Endothelial cell of umbilical vein (primary cell): Measurements from ENCODE around the gene TMEM18. TPM values are rescaled to one million over a fixed set of nuclear protein-coding genes. Genes with fewer than 3 reads are reported as not detected.
"Not testable (repeated sequence)": the region's sequence is repeated elsewhere in the genome, so short reads cannot be mapped to it uniquely, and the experiment has no call there.

Experiments used
- BruUV-seq: library from RNA; stranded (reverse); fragments of 400-500 nt; replicated peaks from 2 replicates; lab custom pipeline; 2021; lab: Mats Ljungman, UMichigan
- CTCF ChIA-PET: fragments of 300-600, 350-600 bp; sonication (Branson Sonifier 250); formaldehyde crosslinking; loops from one replicate; lab custom pipeline; 2021; ENCODE audit warnings: antibody characterized with exemption, inconsistent platforms; lab: Charles Lee
- POLR2A ChIA-PET: fragments of 300-600, 350-600 bp; sonication (Branson Sonifier 250); formaldehyde crosslinking; loops from one replicate; lab custom pipeline; 2021; ENCODE audit warnings: antibody characterized with exemption, inconsistent platforms; lab: Charles Lee
- DNase-seq: peaks from one replicate; pipeline ENCODE4 v3.0.0-alpha.2; 2011; ENCODE audit warnings: low read depth, low spot score
- FAIRE-seq: peaks from 2 replicates; lab custom pipeline; 2011; peaks lifted over from hg19 to GRCh38; lab: Jason Lieb, UNC
- H2AFZ ChIP-seq: 2 replicates; pipeline ENCODE4 v1.6.0; 2012; ENCODE audit warnings: low read depth, low read length, control low read depth, inconsistent platforms
- H3K27ac ChIP-seq: 2 replicates; pipeline ENCODE4 v1.5.1; 2011; ENCODE audit warnings: low read depth, mild to moderate bottlenecking, control low read depth, low read length, moderate library complexity; ENCODE audit not compliant: insufficient read depth
- H3K27me3 ChIP-seq, 2 experiments: 2 replicates each; pipeline versions ENCODE4 v1.6.0 to v1.6.1; 2011; ENCODE audit warnings: low read length in 2 of 2, mixed read lengths in 1 of 2; ENCODE audit not compliant: control insufficient read depth in 2 of 2, insufficient read depth in 2 of 2
- H3K36me3 ChIP-seq, 2 experiments: 2 replicates in 1 of 2; 3 replicates in 1 of 2; pipeline ENCODE4 v1.5.1; 2011; ENCODE audit warnings: low read length in 2 of 2, mild to moderate bottlenecking in 1 of 2, moderate library complexity in 1 of 2; ENCODE audit not compliant: control insufficient read depth in 2 of 2, insufficient read depth in 2 of 2; ENCODE audit errors: extremely low read depth in 1 of 2
- H3K4me1 ChIP-seq: 3 replicates; pipeline ENCODE4 v1.5.1; 2011; ENCODE audit warnings: mild to moderate bottlenecking, low read length; ENCODE audit not compliant: control insufficient read depth, insufficient read depth; ENCODE audit errors: extremely low read depth
- H3K4me2 ChIP-seq: 2 replicates; pipeline ENCODE4 v1.6.1; 2011; ENCODE audit warnings: low read length, control low read depth, mixed read lengths; ENCODE audit not compliant: insufficient read depth
- H3K4me3 ChIP-seq, 3 experiments: fragments of 200-600 bp in 1 of 3; sonication (generic), shearing (Covaris generic) in 1 of 3; replicated peaks in 1 of 3; 2 replicates each; pipeline ENCODE4 v1.5.1; 2011 to 2016; ENCODE audit warnings: control low read depth in 3 of 3, low read length in 3 of 3, mild to moderate bottlenecking in 2 of 3, inconsistent platforms in 1 of 3, low read depth in 1 of 3, moderate library complexity in 1 of 3; ENCODE audit not compliant: insufficient read depth in 1 of 3
- H3K79me2 ChIP-seq: 2 replicates; pipeline ENCODE4 v1.6.0; 2012; ENCODE audit warnings: low read length, inconsistent platforms; ENCODE audit not compliant: control insufficient read depth, insufficient read depth
- H3K9ac ChIP-seq: replicated peaks from 2 replicates; pipeline ENCODE3; 2011; ENCODE audit warnings: low read length, control low read depth; ENCODE audit not compliant: insufficient read depth; ENCODE audit errors: extremely low read depth
- H3K9me1 ChIP-seq: replicated peaks from 3 replicates; pipeline ENCODE4 v1.6.0; 2011; ENCODE audit warnings: mild to moderate bottlenecking, low read length; ENCODE audit not compliant: control insufficient read depth, insufficient read depth; ENCODE audit errors: extremely low read depth
- H3K9me3 ChIP-seq: replicated peaks from 2 replicates; pipeline ENCODE4 v1.5.1; 2012; ENCODE audit warnings: low read length, inconsistent platforms; ENCODE audit not compliant: control insufficient read depth, insufficient read depth
- H4K20me1 ChIP-seq: replicated peaks from 2 replicates; pipeline ENCODE3; 2011; ENCODE audit warnings: mild to moderate bottlenecking, low read length; ENCODE audit not compliant: control insufficient read depth, insufficient read depth; ENCODE audit errors: extremely low read depth
- EZH2 ChIP-seq: IDR thresholded peaks from 2 replicates; pipeline ENCODE4 v1.6.1; 2012; ENCODE audit warnings: borderline replicate concordance, low read depth, mild to moderate bottlenecking, moderate library complexity, low read length, inconsistent platforms; ENCODE audit not compliant: severe bottlenecking
- FOS ChIP-seq: IDR thresholded peaks from 2 replicates; pipeline ENCODE4 v1.6.1; 2011; ENCODE audit warnings: mild to moderate bottlenecking, low read length, moderate library complexity, borderline replicate concordance; ENCODE audit not compliant: insufficient read depth
- GATA2 ChIP-seq: IDR thresholded peaks from 2 replicates; pipeline ENCODE4 v1.7.0; 2011; ENCODE audit warnings: low read depth, mild to moderate bottlenecking, moderate library complexity, mixed read lengths, low read length; ENCODE audit not compliant: insufficient read length, insufficient read depth
- JUN ChIP-seq: IDR thresholded peaks from 2 replicates; pipeline ENCODE4 v1.6.1; 2011; ENCODE audit warnings: borderline replicate concordance, low read depth; ENCODE audit not compliant: insufficient read length, insufficient read depth
- POLR2A ChIP-seq: IDR thresholded peaks from 2 replicates; pipeline ENCODE4 v1.6.1; 2012; ENCODE audit warnings: low read depth, mild to moderate bottlenecking, control low read depth, low read length
- dilution Hi-C: fragments of 300-500 bp; cut with MboI; formaldehyde crosslinking; loops from one replicate; pipeline ENCODE4 v1.15.0; 2019; ENCODE audit warnings: low sequenced_read_pairs; ENCODE audit not compliant: extremely low pct_ligation_motif_present
- intact Hi-C: fragments of 100-400 bp; cut with micrococcal nuclease; formaldehyde crosslinking; loops from one replicate; pipeline ENCODE4 v1.10.0; 2022
- polyA plus RNA-seq, 4 experiments: library from polyadenylated mRNA; depleted of rRNA in 3 of 4; stranded (reverse) in 3 of 4; unstranded in 1 of 4; fragments of >200 nt; gene quantifications; 2 replicates each; pipeline versions ENCODE4 v1.2.1 to v1.2.3, GENCODE V29; 2011 to 2012; ENCODE audit warnings: missing spikeins in 1 of 4
- total RNA-seq: library from RNA; stranded (reverse); gene quantifications from 2 replicates; pipeline ENCODE4 v1.2.3, GENCODE V29; 2021
- TF ChIP-seq, protein P1 (sequence below), 2 donors: IDR thresholded peaks; 1 replicate in 1 of 2; 2 replicates in 1 of 2; pipeline ENCODE4 v1.5.1; 2011; ENCODE audit warnings: low read length in 2 of 2, mild to moderate bottlenecking in 2 of 2, moderate library complexity in 2 of 2, control low read depth in 1 of 2, inconsistent platforms in 1 of 2, low read depth in 1 of 2; ENCODE audit not compliant: insufficient read depth in 1 of 2; ENCODE audit errors: extremely low read depth in 1 of 2

TMEM18 gene
- total and polyA plus RNA-seq, 2 donors (not counting 3 experiments of a cell fraction or from before 2014, with no cell fraction given), result 19.1 to 23.1 TPM

DNA sequence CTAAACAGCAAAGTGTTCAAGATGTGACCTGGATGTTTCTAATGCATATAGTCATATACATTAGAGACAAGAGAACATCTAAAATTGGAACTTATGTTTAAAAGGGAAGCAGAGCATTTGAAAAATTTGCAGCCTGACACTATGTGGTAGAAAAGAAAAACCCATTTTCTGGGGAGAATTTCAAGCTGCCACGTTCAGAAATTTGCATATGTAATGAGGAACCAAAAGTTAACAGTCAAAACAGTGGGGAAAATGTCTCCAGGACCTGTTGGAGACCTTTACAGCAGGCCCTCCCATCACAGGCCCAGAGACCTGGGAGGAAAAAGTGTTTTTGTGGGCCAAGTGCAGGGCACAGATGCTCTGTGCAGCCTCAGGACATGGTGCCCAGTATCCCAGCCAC is 8.2 kb upstream of the TMEM18 start:
- FAIRE-seq, result no peak

DNA sequence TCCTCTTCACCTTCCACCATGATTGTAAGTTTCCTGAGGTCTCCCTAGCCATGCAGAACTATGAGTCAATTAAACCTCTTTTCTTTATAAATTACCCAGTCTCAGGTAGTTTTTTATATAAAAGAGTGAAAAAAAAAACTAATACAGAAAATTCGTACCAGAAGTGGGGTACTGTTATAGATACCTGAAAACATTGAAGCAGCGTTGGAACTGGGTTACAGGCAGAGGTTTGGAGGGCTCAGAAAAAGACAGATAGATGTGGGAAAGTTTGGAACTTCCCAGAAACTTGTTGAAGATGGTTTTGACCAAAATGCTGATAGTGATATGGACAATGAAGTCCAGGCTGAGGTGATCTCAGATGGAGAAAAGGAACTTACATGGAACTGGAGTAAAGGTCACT is 7.7 kb upstream of the TMEM18 start:
- H3K27ac ChIP-seq, H4K20me1 ChIP-seq, POLR2A ChIA-PET, intact Hi-C loops, H3K9me1 ChIP-seq, H3K4me2 ChIP-seq, dilution Hi-C loops, BruUV-seq, H3K27me3 ChIP-seq, H3K79me2 ChIP-seq, H3K9me3 ChIP-seq, H3K36me3 ChIP-seq, H3K4me3 ChIP-seq, H3K9ac ChIP-seq, CTCF ChIA-PET, DNase-seq, FAIRE-seq, H2AFZ ChIP-seq, H3K4me1 ChIP-seq: not testable (repeated sequence)

More for the DNA sequence above, 8.2 kb upstream of the TMEM18 start:
- H4K20me1 ChIP-seq, result no peaks in the 10 kb centered on the region
- dilution Hi-C loops (no loop called here), intact Hi-C loops (no loop called here)
- H3K4me1 ChIP-seq, result no peaks in the 10 kb centered on the region
- POLR2A ChIA-PET, result no interaction called here
- BruUV-seq, result no TSS peak
- no peaks in the 10 kb centered on the region for H3K9me1 ChIP-seq
- no peak for TF ChIP-seq JUN
- no peak for TF ChIP-seq EZH2
- no peak for TF ChIP-seq POLR2A
- no peak for TF ChIP-seq FOS
- no peak for TF ChIP-seq GATA2
- TF ChIP-seq, protein P1, sequence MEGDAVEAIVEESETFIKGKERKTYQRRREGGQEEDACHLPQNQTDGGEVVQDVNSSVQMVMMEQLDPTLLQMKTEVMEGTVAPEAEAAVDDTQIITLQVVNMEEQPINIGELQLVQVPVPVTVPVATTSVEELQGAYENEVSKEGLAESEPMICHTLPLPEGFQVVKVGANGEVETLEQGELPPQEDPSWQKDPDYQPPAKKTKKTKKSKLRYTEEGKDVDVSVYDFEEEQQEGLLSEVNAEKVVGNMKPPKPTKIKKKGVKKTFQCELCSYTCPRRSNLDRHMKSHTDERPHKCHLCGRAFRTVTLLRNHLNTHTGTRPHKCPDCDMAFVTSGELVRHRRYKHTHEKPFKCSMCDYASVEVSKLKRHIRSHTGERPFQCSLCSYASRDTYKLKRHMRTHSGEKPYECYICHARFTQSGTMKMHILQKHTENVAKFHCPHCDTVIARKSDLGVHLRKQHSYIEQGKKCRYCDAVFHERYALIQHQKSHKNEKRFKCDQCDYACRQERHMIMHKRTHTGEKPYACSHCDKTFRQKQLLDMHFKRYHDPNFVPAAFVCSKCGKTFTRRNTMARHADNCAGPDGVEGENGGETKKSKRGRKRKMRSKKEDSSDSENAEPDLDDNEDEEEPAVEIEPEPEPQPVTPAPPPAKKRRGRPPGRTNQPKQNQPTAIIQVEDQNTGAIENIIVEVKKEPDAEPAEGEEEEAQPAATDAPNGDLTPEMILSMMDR (IDR thresholded peaks at IDR 0.05; ENCODE audit: extremely low read depth in 1 of 2, insufficient read depth in 1 of 2, low read depth in 1 of 2, low read length in 2 of 2), result no peak
- no peaks in the 10 kb centered on the region for H3K36me3 ChIP-seq
- H3K4me3 ChIP-seq, result no peak overlapping the region
- H2AFZ ChIP-seq, result no peak overlapping the region
- H3K27ac ChIP-seq, result no peak overlapping the region
- no peak overlapping the region for H3K4me2 ChIP-seq
- H3K27me3 ChIP-seq, result no peaks in the 10 kb centered on the region
- DNase-seq, result no peak
- no peaks in the 10 kb centered on the region for H3K79me2 ChIP-seq
- CTCF ChIA-PET, result no interaction called here
- H3K9me3 ChIP-seq, result no peaks in the 10 kb centered on the region
- no peak overlapping the region for H3K9ac ChIP-seq
